ENCODE data around the gene FGF2.
A peak's percentile ranks its signal among the peaks of the same experiment; 100 is the strongest.
"Not testable (repeated sequence)": the region's sequence is repeated elsewhere in the genome, so short reads cannot be mapped to it uniquely, and the experiment has no call there.

The FGF2 gene

DNA sequence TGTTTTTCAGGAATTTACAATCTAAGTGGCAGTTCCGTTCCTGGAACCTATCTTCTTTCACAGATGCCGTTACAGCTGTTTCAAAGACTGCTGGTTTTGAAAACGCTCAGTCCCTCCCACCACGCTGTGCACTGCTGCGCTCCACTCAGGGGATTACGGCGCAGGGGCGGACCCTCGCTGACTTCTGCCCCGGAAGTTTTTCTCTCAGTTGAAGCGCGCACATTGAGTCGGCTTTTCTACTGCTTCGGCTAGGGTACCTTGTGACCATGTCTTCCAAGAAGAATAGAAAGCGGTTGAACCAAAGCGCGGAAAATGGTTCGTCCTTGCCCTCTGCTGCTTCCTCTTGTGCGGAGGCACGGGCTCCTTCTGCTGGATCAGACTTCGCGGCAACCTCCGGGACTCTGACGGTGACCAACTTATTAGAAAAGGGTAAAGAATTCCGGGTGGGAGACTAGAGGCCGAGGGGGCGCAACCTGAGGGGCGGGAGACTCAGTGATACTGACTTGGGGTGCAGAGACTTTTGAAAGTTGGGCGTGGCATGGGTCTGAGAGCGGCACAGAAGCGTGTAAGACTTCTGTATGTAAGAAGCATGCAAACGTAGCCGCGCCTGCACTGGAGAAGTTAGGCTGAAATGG, 96.4 kb downstream of the FGF2 start:
- peak; percentile 75 for DNase-seq (ENCODE audit: low read depth, low spot score)

- DNase-seq (ENCODE audit: low read depth, low spot score), result no peak
Observed at GRCh38 chr4:122928930-122929329, 102.3 kb downstream of the FGF2 start.

GRCh38 chr4:122930862-122931261, 104.2 kb downstream of the FGF2 start:
- DNase-seq (ENCODE audit: low read depth, low spot score), result no peak

DNA sequence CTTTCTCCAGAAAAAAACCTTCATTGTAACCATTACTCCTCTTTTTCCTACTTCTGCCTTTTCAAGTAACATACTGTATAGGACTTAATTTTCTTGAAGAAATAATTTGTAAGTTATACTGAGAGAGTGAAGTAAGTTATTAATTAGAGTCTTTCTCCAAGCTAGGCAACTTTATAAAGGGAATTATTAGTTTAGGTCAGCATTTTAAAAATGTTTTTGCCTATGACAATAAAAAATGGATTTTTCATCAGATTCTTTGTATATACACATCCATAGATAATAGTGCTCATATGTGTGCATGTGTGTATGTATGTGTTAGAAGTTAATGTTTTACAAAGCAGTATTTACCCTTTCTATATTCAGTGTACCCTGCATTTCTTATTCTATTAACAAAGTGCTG, 106.1 kb downstream of the FGF2 start:
- no peak for DNase-seq (ENCODE audit: low read depth, low spot score)

DNA sequence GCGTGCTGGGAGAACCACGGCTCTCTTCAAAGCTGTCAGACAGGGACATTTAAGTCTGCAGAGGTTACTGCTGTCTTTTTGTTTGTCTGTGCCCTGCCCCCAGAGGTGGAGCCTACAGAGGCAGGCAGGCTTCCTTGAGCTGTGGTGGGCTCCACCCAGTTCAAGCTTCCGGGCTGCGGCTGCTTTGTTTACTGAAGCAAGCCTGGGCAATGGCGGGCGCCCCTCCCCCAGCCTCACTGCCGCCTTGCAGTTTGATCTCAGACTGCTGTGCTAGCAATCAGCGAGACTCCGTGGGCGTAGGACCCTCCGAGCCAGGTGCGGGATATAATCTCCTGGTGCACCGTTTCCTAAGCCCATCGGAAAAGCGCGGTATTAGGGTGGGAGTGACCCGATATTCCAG, 118.5 kb downstream of the FGF2 start:
- DNase-seq (ENCODE audit: low read depth, low spot score), result not testable (repeated sequence)

DNA sequence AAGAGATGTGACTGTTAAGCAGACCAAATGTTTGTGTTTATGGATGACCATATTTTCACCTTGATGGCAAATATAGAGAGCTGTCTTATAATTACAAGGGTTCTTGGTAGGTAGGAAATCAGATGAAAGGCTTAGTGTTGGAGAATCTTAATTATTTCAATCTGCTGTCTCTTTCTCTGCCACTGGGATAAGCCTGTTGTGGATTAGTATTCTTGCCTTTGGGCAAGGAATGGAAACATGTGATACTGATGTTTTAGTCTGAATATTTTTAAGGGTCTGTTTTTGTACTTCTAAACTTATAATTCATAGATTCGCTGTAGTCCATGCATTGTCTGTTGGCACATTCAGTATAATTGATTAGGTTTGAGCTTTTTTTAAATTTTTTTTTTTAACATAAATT, 119.5 kb downstream of the FGF2 start:
- no peak for DNase-seq (ENCODE audit: low read depth, low spot score)
